Cerebellar cortex (tissue), 1 donor: ENCODE data around the gene ZCCHC8.
"Not testable (repeated sequence)": the region's sequence is repeated elsewhere in the genome, so short reads cannot be mapped to it uniquely, and the experiment has no call there.

Experiments
- DNase-seq: peaks from one replicate; pipeline ENCODE4 v3.0.0-alpha.2; 2015; ENCODE audit warnings: low spot score

ZCCHC8 gene

GRCh38 chr12:122500685-122501488, at the start of gene ZCCHC8:
TSS of gene ZCCHC8 (minus strand) at chr12:122500932. CDS start at chr12:122500840, 92 bp downstream.
- DNase-seq = peak; percentile 99

- no peak for DNase-seq
Measured at GRCh38 chr12:122547330-122547729, 46.6 kb upstream of the ZCCHC8 start.

- no peak for DNase-seq
Measured at GRCh38 chr12:122545855-122546254, 45.1 kb upstream of the ZCCHC8 start.

GRCh38 chr12:122544537-122544936, 43.8 kb upstream of the ZCCHC8 start:
- DNase-seq = no peak

- no peak for DNase-seq
Measured at GRCh38 chr12:122538496-122538895, 37.8 kb upstream of the ZCCHC8 start.

- no peak for DNase-seq
Measured at GRCh38 chr12:122537021-122537420, 36.3 kb upstream of the ZCCHC8 start.

- DNase-seq = no peak
Measured at GRCh38 chr12:122533856-122534255, 33.1 kb upstream of the ZCCHC8 start.

- no peak for DNase-seq
Measured at GRCh38 chr12:122528992-122529391, 28.3 kb upstream of the ZCCHC8 start.

GRCh38 chr12:122528582-122528981, 27.9 kb upstream of the ZCCHC8 start:
- DNase-seq = no peak

- DNase-seq = no peak
Measured at GRCh38 chr12:122527478-122527944, 26.8 kb upstream of the ZCCHC8 start.

GRCh38 chr12:122526683-122527477, 26.1 kb upstream of the ZCCHC8 start, which contains the start of the genes KNTC1 and RSRC2:
TSS of gene KNTC1 (plus strand) at chr12:122527249. CDS start at chr12:122530064, 2,815 bp downstream.
TSS of gene RSRC2 (minus strand) at chr12:122526936. CDS start at chr12:122526853, 83 bp downstream.
- peak; percentile 100 for DNase-seq

GRCh38 chr12:122523846-122524718, 23.4 kb upstream of the ZCCHC8 start:
- DNase-seq = no peak

- no peak for DNase-seq
Measured at GRCh38 chr12:122523280-122523679, 22.5 kb upstream of the ZCCHC8 start.

- DNase-seq = no peak
Measured at GRCh38 chr12:122520676-122521075, 19.9 kb upstream of the ZCCHC8 start.

GRCh38 chr12:122519418-122519817, 18.7 kb upstream of the ZCCHC8 start:
- DNase-seq = no peak

- DNase-seq = no peak
Measured at GRCh38 chr12:122518908-122519307, 18.2 kb upstream of the ZCCHC8 start.

- no peak for DNase-seq
Measured at GRCh38 chr12:122517877-122518276, 17.1 kb upstream of the ZCCHC8 start.

GRCh38 chr12:122516544-122517361, 16.0 kb upstream of the ZCCHC8 start:
- DNase-seq = no peak

GRCh38 chr12:122515275-122515674, 14.5 kb upstream of the ZCCHC8 start:
- no peak for DNase-seq

- no peak for DNase-seq
Measured at GRCh38 chr12:122513660-122514059, 12.9 kb upstream of the ZCCHC8 start.

GRCh38 chr12:122513028-122513427, 12.3 kb upstream of the ZCCHC8 start:
- DNase-seq = not testable (repeated sequence)
